Measurements from ENCODE around the gene FAM193B.
A peak's percentile ranks its signal among the peaks of the same experiment; 100 is the strongest.
"Not testable (repeated sequence)": the region's sequence is repeated elsewhere in the genome, so short reads cannot be mapped to it uniquely, and the experiment has no call there.

FAM193B gene

GRCh38 chr5:177536386-177536785 is 18.0 kb downstream of the FAM193B start:
- DNase-seq = no peak

GRCh38 chr5:177535125-177535524 is 19.2 kb downstream of the FAM193B start:
- DNase-seq = no peak

- DNase-seq = not testable (repeated sequence)
Observed at GRCh38 chr5:177534433-177534832, 19.9 kb downstream of the FAM193B start.

- DNase-seq = no peak
Observed at GRCh38 chr5:177531209-177531940, 23.0 kb downstream of the FAM193B start.

GRCh38 chr5:177530638-177531037 is 23.7 kb downstream of the FAM193B start:
- DNase-seq = no peak

GRCh38 chr5:177529247-177530203 is 24.8 kb downstream of the FAM193B start:
- DNase-seq = no peak

- no peak for DNase-seq
Observed at GRCh38 chr5:177528631-177529030, 25.7 kb downstream of the FAM193B start.

- no peak for DNase-seq
Observed at GRCh38 chr5:177527595-177527994, 26.8 kb downstream of the FAM193B start.

- DNase-seq = no peak
Observed at GRCh38 chr5:177526791-177527190, 27.6 kb downstream of the FAM193B start.

- no peak for DNase-seq
Observed at GRCh38 chr5:177526191-177526590, 28.2 kb downstream of the FAM193B start.

- DNase-seq = no peak
Observed at GRCh38 chr5:177524941-177525655, 29.3 kb downstream of the FAM193B start.

- DNase-seq = no peak
Observed at GRCh38 chr5:177524539-177524900, 29.8 kb downstream of the FAM193B start.

GRCh38 chr5:177523711-177524538 is 30.4 kb downstream of the FAM193B start:
- no peak for DNase-seq

GRCh38 chr5:177520916-177521513 is 33.3 kb downstream of the FAM193B start:
- no peak for DNase-seq

GRCh38 chr5:177520271-177520670 is 34.1 kb downstream of the FAM193B start:
- no peak for DNase-seq

- no peak for DNase-seq
Observed at GRCh38 chr5:177519463-177520235, 34.7 kb downstream of the FAM193B start.

- DNase-seq = peak; percentile 98
Observed at GRCh38 chr5:177516601-177517568, 37.5 kb downstream of the FAM193B start, which contains the start of gene DDX41. TSS of gene DDX41 (minus strand) at chr5:177516961. CDS start at chr5:177516945, 16 bp downstream.

- no peak for DNase-seq
Observed at GRCh38 chr5:177515580-177515979, 38.8 kb downstream of the FAM193B start.

- no peak for DNase-seq
Observed at GRCh38 chr5:177514541-177514940, 39.8 kb downstream of the FAM193B start.

GRCh38 chr5:177513500-177513899 is 40.9 kb downstream of the FAM193B start:
- DNase-seq = no peak

Measured in NCI-H82 (cell line).